ENCODE results near the gene RAPGEF1.

GRCh38 chr9:131695366-131695765 is 44.5 kb downstream of the RAPGEF1 start:
- TF ChIP-seq CTCF (conservative IDR thresholded peaks at IDR 0.05; ENCODE audit: low read length) (no peak), EZH2phosphoT487 (IDR thresholded peaks at IDR 0.05; ENCODE audit: borderline replicate concordance, low read depth, low read length) (no peak)
